Stomach smooth muscle (tissue), 2 donors: ENCODE data around the gene IL27RA.
A peak's percentile ranks its signal among the peaks of the same experiment; 100 is the strongest.

Experiments
- H3K27ac ChIP-seq: one replicate; pipeline ENCODE4 v1.7.0; 2013; ENCODE audit warnings: mild to moderate bottlenecking, low read length, inconsistent platforms
- H3K27me3 ChIP-seq, 2 donors: one replicate each; pipeline ENCODE4 v1.7.0; 2013; ENCODE audit warnings: low read length in 2 of 2; ENCODE audit not compliant: insufficient read depth in 2 of 2, control insufficient read depth in 1 of 2
- H3K36me3 ChIP-seq, 2 donors: one replicate each; pipeline ENCODE4 v1.7.0; 2013; ENCODE audit warnings: low read length in 2 of 2; ENCODE audit not compliant: control insufficient read depth in 2 of 2, insufficient read depth in 2 of 2
- H3K4me1 ChIP-seq: one replicate; pipeline ENCODE4 v1.7.0; 2013; ENCODE audit warnings: low read length; ENCODE audit not compliant: control insufficient read depth, insufficient read depth
- H3K4me3 ChIP-seq, 2 donors: one replicate each; pipeline ENCODE4 v1.7.0; 2013; ENCODE audit warnings: low read length in 2 of 2
- H3K9ac ChIP-seq, 2 donors: one replicate each; pipeline ENCODE4 v1.7.0; 2013; ENCODE audit warnings: low read length in 2 of 2, mild to moderate bottlenecking in 1 of 2
- H3K9me3 ChIP-seq, 2 donors: one replicate each; pipeline ENCODE4 v1.7.0; 2013; ENCODE audit warnings: low read length in 2 of 2; ENCODE audit not compliant: control insufficient read depth in 2 of 2
- donor health status: healthy.
- donor health status: Pancreatic carcinoma.

The IL27RA gene

GRCh38 chr19:14000691-14001375 is 30.7 kb upstream of the IL27RA start:
- H3K36me3 ChIP-seq: no peaks in the 10 kb centered on the region
- H3K9ac ChIP-seq: no peak overlapping the region
- H3K4me3 ChIP-seq: no peak overlapping the region
- H3K27ac ChIP-seq: no peak overlapping the region
- H3K4me1 ChIP-seq: peaks cover 23% of the 10 kb centered on the region
- H3K27me3 ChIP-seq: no peaks in the 10 kb centered on the region
- H3K9me3 ChIP-seq: no peaks in the 10 kb centered on the region

GRCh38 chr19:14002571-14003250 is 28.9 kb upstream of the IL27RA start:
- no peak overlapping the region for H3K4me3 ChIP-seq
- no peaks in the 10 kb centered on the region for H3K27me3 ChIP-seq
- peaks cover 25% of the 10 kb centered on the region for H3K4me1 ChIP-seq
- no peak overlapping the region for H3K9ac ChIP-seq
- H3K36me3 ChIP-seq: no peaks in the 10 kb centered on the region
- H3K9me3 ChIP-seq: no peaks in the 10 kb centered on the region
- peak overlapping the region; percentile 0 for H3K27ac ChIP-seq

- no peaks in the 10 kb centered on the region for H3K36me3 ChIP-seq
- H3K27me3 ChIP-seq: no peaks in the 10 kb centered on the region
- H3K9ac ChIP-seq: peak overlapping the region in 1 of 2 donors; percentile 6
- peak overlapping the region; percentile 0 for H3K27ac ChIP-seq
- H3K4me1 ChIP-seq: peaks cover 25% of the 10 kb centered on the region
- H3K9me3 ChIP-seq: no peaks in the 10 kb centered on the region
- no peak overlapping the region for H3K4me3 ChIP-seq
These were observed 28.1 kb upstream of the IL27RA start for GRCh38 chr19:14003251-14004055.

- H3K4me3 ChIP-seq: peak overlapping the region in 1 of 2 donors; percentile 94
- peak overlapping the region; percentile 42 to 56 for H3K9ac ChIP-seq
These were observed 26.8 kb upstream of the IL27RA start for GRCh38 chr19:14004619-14005348.

GRCh38 chr19:14005349-14006084 is 26.0 kb upstream of the IL27RA start:
- H3K36me3 ChIP-seq: no peaks in the 10 kb centered on the region
- peak overlapping the region; percentile 13 to 61 for H3K9ac ChIP-seq
- no peaks in the 10 kb centered on the region for H3K27me3 ChIP-seq
- H3K4me1 ChIP-seq: peaks cover 25% of the 10 kb centered on the region
- H3K27ac ChIP-seq: peak overlapping the region; percentile 98
- H3K9me3 ChIP-seq: no peaks in the 10 kb centered on the region
- H3K4me3 ChIP-seq: peak overlapping the region; percentile 50 to 94

More at GRCh38 chr19:14004619-14005348, 26.8 kb upstream of the IL27RA start:
- no peaks in the 10 kb centered on the region for H3K27me3 ChIP-seq
- H3K9me3 ChIP-seq: no peaks in the 10 kb centered on the region
- no peaks in the 10 kb centered on the region for H3K36me3 ChIP-seq
- H3K4me1 ChIP-seq: peaks cover 25% of the 10 kb centered on the region
- peak overlapping the region; percentile 98 for H3K27ac ChIP-seq

GRCh38 chr19:14006085-14006765 is 25.3 kb upstream of the IL27RA start, which contains the start of gene RFX1:
Gene RFX1, minus strand, starts transcription at chr19:14006320. Its CDS starts 12,477 bp downstream, at chr19:13993843.
- Histone ChIP-seq H3K27ac (peak within 1 kb of the TSS; percentile 98), H3K9ac (peak within 1 kb of the TSS; percentile 98 to 100), H3K4me1 (peaks cover 25% of the 10 kb centered on the region), H3K9me3 (no peaks in the 10 kb centered on the region), H3K36me3 (no peaks in the 10 kb centered on the region), H3K4me3 (peak within 1 kb of the TSS; percentile 89 to 94), H3K27me3 (no peaks in the 10 kb centered on the region)

- Histone ChIP-seq H3K27ac (peak overlapping the region; percentile 98), H3K4me3 (peak overlapping the region; percentile 89 to 94), H3K9me3 (no peaks in the 10 kb centered on the region), H3K36me3 (no peaks in the 10 kb centered on the region), H3K4me1 (peaks cover 25% of the 10 kb centered on the region), H3K9ac (peak overlapping the region; percentile 98 to 100), H3K27me3 (no peaks in the 10 kb centered on the region)
These were observed 24.6 kb upstream of the IL27RA start for GRCh38 chr19:14006766-14007562.

- Histone ChIP-seq H3K27ac (no peak overlapping the region), H3K36me3 (no peaks in the 10 kb centered on the region), H3K4me3 (no peak overlapping the region), H3K9me3 (no peaks in the 10 kb centered on the region), H3K27me3 (no peaks in the 10 kb centered on the region), H3K4me1 (no peaks in the 10 kb centered on the region), H3K9ac (no peak overlapping the region)
These were observed 19.1 kb upstream of the IL27RA start for GRCh38 chr19:14012378-14012915.
